Thyroid gland (tissue), 4 donors: Measurements from ENCODE around the gene ATP2C1.

Experiments
- POLR2A ChIP-seq, 2 donors: fragments of 450-650 bp; IDR thresholded peaks; one replicate each; pipeline ENCODE4 v1.6.1; 2017; ENCODE audit warnings: antibody characterized with exemption in 2 of 2, mild to moderate bottlenecking in 2 of 2, moderate library complexity in 1 of 2
- TF ChIP-seq, protein P1 (sequence below), 6 experiments: fragments of 200-600 bp in 3 of 6; fragments of 450-650 bp in 3 of 6; sonication (generic) in 3 of 6; IDR thresholded peaks; one replicate each; pipeline ENCODE4 v1.5.1; 2016 to 2019; ENCODE audit warnings: antibody characterized with exemption in 6 of 6, mild to moderate bottlenecking in 2 of 6, inconsistent platforms in 1 of 6, moderate library complexity in 1 of 6

DNA sequence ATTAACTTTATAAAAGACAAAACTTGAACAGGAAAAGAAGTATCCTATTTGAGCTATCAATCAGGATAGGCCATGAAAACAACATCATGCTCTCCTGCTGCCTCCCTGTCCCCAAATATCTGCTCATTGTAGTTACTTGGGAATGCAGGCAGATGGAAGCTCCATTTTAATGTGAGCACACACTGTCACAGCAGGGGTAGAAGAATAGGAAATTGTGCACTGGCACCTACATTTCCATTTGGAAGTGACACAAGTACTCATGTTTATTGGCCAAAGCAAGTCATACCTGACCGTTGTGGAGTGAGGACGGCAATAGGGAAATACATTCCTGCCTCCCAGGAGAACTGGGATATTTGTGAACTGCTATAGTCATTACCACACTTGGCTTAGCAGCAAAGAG is 80.3 kb downstream of the ATP2C1 start:
- TF ChIP-seq, protein P1, sequence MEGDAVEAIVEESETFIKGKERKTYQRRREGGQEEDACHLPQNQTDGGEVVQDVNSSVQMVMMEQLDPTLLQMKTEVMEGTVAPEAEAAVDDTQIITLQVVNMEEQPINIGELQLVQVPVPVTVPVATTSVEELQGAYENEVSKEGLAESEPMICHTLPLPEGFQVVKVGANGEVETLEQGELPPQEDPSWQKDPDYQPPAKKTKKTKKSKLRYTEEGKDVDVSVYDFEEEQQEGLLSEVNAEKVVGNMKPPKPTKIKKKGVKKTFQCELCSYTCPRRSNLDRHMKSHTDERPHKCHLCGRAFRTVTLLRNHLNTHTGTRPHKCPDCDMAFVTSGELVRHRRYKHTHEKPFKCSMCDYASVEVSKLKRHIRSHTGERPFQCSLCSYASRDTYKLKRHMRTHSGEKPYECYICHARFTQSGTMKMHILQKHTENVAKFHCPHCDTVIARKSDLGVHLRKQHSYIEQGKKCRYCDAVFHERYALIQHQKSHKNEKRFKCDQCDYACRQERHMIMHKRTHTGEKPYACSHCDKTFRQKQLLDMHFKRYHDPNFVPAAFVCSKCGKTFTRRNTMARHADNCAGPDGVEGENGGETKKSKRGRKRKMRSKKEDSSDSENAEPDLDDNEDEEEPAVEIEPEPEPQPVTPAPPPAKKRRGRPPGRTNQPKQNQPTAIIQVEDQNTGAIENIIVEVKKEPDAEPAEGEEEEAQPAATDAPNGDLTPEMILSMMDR (IDR thresholded peaks at IDR 0.05), result no peak
- TF ChIP-seq POLR2A (IDR thresholded peaks at IDR 0.05), result no peak
